Measurements from ENCODE around the gene MYO3B. TPM values are rescaled to one million over a fixed set of nuclear protein-coding genes. Genes with fewer than 3 reads are reported as not detected.

Gene MYO3B
- total and polyA plus RNA-seq, 4 experiments from 2014 or later = not detected

DNA sequence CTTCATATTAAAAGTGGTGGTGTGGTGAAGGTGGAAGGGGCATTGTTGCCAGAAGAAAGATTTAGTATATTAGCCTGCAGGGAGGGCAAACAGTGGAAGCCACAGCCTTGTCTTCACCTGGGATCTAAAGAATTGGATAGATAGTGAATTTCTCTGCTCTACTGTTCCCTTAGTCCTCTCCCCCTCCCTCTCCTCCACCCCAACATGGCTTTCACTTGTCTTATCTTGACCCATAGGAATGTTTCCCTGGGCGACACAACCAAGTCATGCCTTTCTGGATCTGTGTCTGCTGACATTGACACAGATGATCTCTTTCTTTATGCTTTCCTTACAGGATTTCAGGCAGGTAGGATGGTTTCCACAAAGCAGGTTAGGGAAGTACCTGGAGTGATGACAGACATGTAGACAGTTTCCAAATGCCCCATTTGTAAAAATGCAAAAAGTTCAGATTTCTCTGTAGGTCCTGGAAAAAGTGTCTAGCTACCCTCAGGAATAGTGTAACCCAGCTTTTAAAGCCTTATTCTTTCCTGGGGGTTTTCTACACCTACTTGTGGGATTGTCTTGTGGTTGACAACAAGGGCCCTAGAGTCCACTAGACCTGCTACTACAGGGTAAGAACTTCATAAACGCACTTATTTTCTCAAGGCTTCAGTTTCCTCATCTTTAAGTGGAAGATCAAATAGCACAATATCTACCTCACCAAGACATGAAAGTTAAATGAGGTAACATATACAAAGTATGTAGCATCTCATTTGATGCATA lies 353.0 kb downstream of the MYO3B start:
- H3K27me3 ChIP-seq (ENCODE audit: insufficient read depth, low read length) = no peaks in the 10 kb centered on the region
- H3K36me3 ChIP-seq (ENCODE audit: insufficient read depth, low read length) = no peaks in the 10 kb centered on the region
- Mint-ChIP-seq H3K9me3 (no peaks in the 10 kb centered on the region), H3K27ac (no peak overlapping the region), H3K27me3 (peaks cover 9 to 17% of the 10 kb centered on the region in 2 donors), H3K36me3 (no peaks in the 10 kb centered on the region), H3K4me1 (no peaks in the 10 kb centered on the region), H3K4me3 (no peak overlapping the region)
- H3K9me3 ChIP-seq (ENCODE audit: control insufficient read depth in 1 of 2, low read length in 2 of 2) = no peaks in the 10 kb centered on the region
- DNase-seq = no peak
- CTCF ChIA-PET (ENCODE audit: partially characterized antibody) = no interaction called here
- no peaks in the 10 kb centered on the region for H3K4me1 ChIP-seq (ENCODE audit: insufficient read depth, low read length)
- POLR2A ChIA-PET (ENCODE audit: partially characterized antibody) = no interaction called here
- H3K4me3 ChIP-seq (ENCODE audit: low read length in 2 of 2) = no peak overlapping the region
- no peak overlapping the region for H3K27ac ChIP-seq (ENCODE audit: low read depth, low read length)
- intact Hi-C loops (cut with micrococcal nuclease) = no loop called here

DNA sequence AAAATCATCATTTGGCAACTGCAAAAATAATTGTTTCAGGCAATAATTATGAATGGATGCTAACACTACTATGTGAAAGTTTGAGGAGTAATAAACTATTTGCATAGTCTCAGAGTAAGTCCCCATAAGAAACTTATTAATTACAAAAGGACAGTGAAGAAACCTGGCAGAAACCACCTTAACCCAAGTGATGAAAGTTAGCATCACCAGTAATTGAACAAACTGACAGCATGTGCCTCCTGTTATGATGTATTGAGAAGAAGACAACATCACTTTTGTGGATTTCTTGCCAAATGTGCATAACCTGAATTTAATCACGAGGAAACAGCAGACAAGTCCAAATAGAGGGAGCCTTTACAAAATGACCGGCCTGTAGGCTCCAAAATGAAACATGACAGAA lies 353.9 kb downstream of the MYO3B start:
- no peaks in the 10 kb centered on the region for H3K9me3 ChIP-seq (ENCODE audit: control insufficient read depth in 1 of 2, low read length in 2 of 2)
- Mint-ChIP-seq H3K4me3 (no peak overlapping the region), H3K9me3 (no peaks in the 10 kb centered on the region), H3K4me1 (no peaks in the 10 kb centered on the region), H3K27me3 (peaks cover 12 to 18% of the 10 kb centered on the region in 2 donors), H3K36me3 (no peaks in the 10 kb centered on the region), H3K27ac (no peak overlapping the region)
- POLR2A ChIA-PET (ENCODE audit: partially characterized antibody) = no interaction called here
- H3K27ac ChIP-seq (ENCODE audit: low read depth, low read length) = no peak overlapping the region
- no peaks in the 10 kb centered on the region for H3K4me1 ChIP-seq (ENCODE audit: insufficient read depth, low read length)
- H3K4me3 ChIP-seq (ENCODE audit: low read length in 2 of 2) = no peak overlapping the region
- no peaks in the 10 kb centered on the region for H3K27me3 ChIP-seq (ENCODE audit: insufficient read depth, low read length)
- no peaks in the 10 kb centered on the region for H3K36me3 ChIP-seq (ENCODE audit: insufficient read depth, low read length)
- CTCF ChIA-PET (ENCODE audit: partially characterized antibody) = no interaction called here
- no peak for DNase-seq
- intact Hi-C loops (cut with micrococcal nuclease) = no loop called here

DNA sequence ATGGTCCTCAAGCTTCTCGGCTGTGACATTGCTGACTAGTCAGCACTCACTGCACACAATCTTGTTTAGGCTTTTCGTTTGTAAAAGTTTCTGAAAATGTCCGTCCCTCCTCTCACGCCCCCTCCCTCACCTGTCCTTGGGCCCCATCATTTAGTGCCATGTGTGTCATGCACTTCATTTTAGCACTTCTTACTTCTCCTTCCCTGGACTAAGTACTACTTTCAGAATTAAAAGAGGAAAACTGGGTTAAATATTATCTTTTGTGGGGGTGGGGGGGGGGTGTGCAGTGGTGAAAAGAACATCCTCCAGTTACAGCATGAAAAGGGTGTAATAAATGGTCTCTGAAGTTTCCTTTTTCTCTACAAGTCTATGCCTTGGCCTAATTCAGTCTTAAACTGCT lies 355.2 kb downstream of the MYO3B start:
- no peaks in the 10 kb centered on the region for H3K36me3 ChIP-seq (ENCODE audit: insufficient read depth, low read length)
- CTCF ChIA-PET (ENCODE audit: partially characterized antibody) = no interaction called here
- H3K27ac Mint-ChIP-seq = no peak overlapping the region

DNA sequence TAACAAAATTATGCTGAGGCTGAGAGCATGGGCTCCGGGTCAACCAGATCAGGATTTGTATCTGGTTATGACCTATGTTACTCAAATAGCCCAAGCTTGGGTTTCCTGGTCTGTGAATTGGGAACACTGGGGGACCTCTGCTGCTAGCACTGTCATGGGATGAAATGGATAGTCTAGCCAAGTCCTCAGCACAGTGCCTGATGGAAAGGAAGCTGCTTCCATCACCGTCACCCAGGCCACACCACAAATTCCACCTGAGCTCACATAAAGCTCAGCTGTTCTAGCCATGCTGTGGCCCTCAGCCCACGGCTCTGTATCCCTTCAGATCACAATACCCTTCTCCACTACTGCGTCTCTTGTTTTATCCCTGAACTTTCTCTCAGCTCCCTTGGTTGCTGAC lies 357.6 kb downstream of the MYO3B start:
- no peaks in the 10 kb centered on the region for H3K9me3 Mint-ChIP-seq

More for the DNA sequence above, 355.2 kb downstream of the MYO3B start:
- Mint-ChIP-seq H3K9me3 (no peaks in the 10 kb centered on the region), H3K27me3 (peaks cover 10 to 15% of the 10 kb centered on the region in 2 donors), H3K4me1 (no peaks in the 10 kb centered on the region), H3K36me3 (no peaks in the 10 kb centered on the region), H3K4me3 (no peak overlapping the region)
- Histone ChIP-seq H3K27ac (ENCODE audit: low read depth, low read length) (no peak overlapping the region), H3K4me3 (ENCODE audit: low read length in 2 of 2) (no peak overlapping the region), H3K4me1 (ENCODE audit: insufficient read depth, low read length) (no peaks in the 10 kb centered on the region), H3K27me3 (ENCODE audit: insufficient read depth, low read length) (no peaks in the 10 kb centered on the region), H3K9me3 (ENCODE audit: control insufficient read depth in 1 of 2, low read length in 2 of 2) (no peaks in the 10 kb centered on the region)
- DNase-seq = no peak
- POLR2A ChIA-PET (ENCODE audit: partially characterized antibody) = no interaction called here
- intact Hi-C loops (cut with micrococcal nuclease) = no loop called here

GRCh38 chr2:170544817-170545216 lies 366.9 kb downstream of the MYO3B start:
- Mint-ChIP-seq H3K27ac (no peak overlapping the region), H3K9me3 (peaks cover 0 to 22% (median 12%) of the 10 kb centered on the region in 8 donors), H3K4me3 (no peak overlapping the region), H3K36me3 (no peaks in the 10 kb centered on the region), H3K4me1 (no peaks in the 10 kb centered on the region), H3K27me3 (peaks cover 6 to 10% of the 10 kb centered on the region in 2 donors)
- Histone ChIP-seq H3K4me1 (ENCODE audit: insufficient read depth, low read length) (no peaks in the 10 kb centered on the region), H3K27me3 (ENCODE audit: insufficient read depth, low read length) (no peaks in the 10 kb centered on the region), H3K36me3 (ENCODE audit: insufficient read depth, low read length) (no peaks in the 10 kb centered on the region), H3K4me3 (ENCODE audit: low read length in 2 of 2) (no peak overlapping the region), H3K27ac (ENCODE audit: low read depth, low read length) (no peak overlapping the region), H3K9me3 (ENCODE audit: control insufficient read depth in 1 of 2, low read length in 2 of 2) (no peaks in the 10 kb centered on the region)
- ChIA-PET POLR2A (ENCODE audit: partially characterized antibody) (no interaction called here), CTCF (ENCODE audit: partially characterized antibody) (no interaction called here)
- intact Hi-C loops (cut with micrococcal nuclease) = no loop called here
- DNase-seq = no peak

More for the DNA sequence above, 357.6 kb downstream of the MYO3B start:
- Mint-ChIP-seq H3K27ac (no peak overlapping the region), H3K4me1 (no peaks in the 10 kb centered on the region), H3K4me3 (no peak overlapping the region), H3K27me3 (peaks cover 11 to 12% of the 10 kb centered on the region in 2 donors), H3K36me3 (no peaks in the 10 kb centered on the region)
- ChIA-PET POLR2A (ENCODE audit: partially characterized antibody) (no interaction called here), CTCF (ENCODE audit: partially characterized antibody) (no interaction called here)
- no peak overlapping the region for H3K27ac ChIP-seq (ENCODE audit: low read depth, low read length)
- no peaks in the 10 kb centered on the region for H3K36me3 ChIP-seq (ENCODE audit: insufficient read depth, low read length)
- no peaks in the 10 kb centered on the region for H3K4me1 ChIP-seq (ENCODE audit: insufficient read depth, low read length)
- no peaks in the 10 kb centered on the region for H3K9me3 ChIP-seq (ENCODE audit: control insufficient read depth in 1 of 2, low read length in 2 of 2)
- intact Hi-C loops (cut with micrococcal nuclease) = no loop called here
- H3K4me3 ChIP-seq (ENCODE audit: low read length in 2 of 2) = no peak overlapping the region
- H3K27me3 ChIP-seq (ENCODE audit: insufficient read depth, low read length) = no peaks in the 10 kb centered on the region
- DNase-seq = no peak

DNA sequence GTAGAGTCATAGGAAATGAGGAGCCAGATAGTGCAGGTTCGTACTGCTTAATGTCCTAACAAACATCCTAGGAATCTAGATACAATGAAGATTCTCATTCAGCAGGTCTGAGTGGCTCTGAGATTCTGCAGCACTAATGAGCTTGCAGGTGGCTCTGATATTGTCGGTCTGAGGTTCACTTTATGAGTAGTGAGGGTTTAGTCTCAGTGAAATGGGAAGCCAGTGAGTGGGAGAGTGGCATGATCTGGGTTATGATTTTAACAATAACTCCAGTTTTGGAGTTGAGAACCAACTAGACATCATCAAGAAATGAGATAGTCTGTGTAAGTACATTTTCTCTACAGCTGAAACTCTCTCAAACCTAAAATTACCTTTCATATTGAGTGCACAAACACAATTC lies 370.4 kb downstream of the MYO3B start:
- H3K4me1 Mint-ChIP-seq = no peaks in the 10 kb centered on the region
- H3K27me3 Mint-ChIP-seq = peaks cover 2 to 10% of the 10 kb centered on the region in 2 donors
- intact Hi-C loops (cut with micrococcal nuclease) = no loop called here
- peaks cover 0 to 40% (median 24%) of the 10 kb centered on the region in 8 donors for H3K9me3 Mint-ChIP-seq
- H3K4me3 Mint-ChIP-seq = no peak overlapping the region
- ChIA-PET CTCF (ENCODE audit: partially characterized antibody) (interaction anchor here (0.7 kb wide), 1 partner anchor 130 kb away, joined by 3 read pairs; no protein-coding TSS in a partner anchor), POLR2A (ENCODE audit: partially characterized antibody) (no interaction called here)
- Histone ChIP-seq H3K36me3 (ENCODE audit: insufficient read depth, low read length) (no peaks in the 10 kb centered on the region), H3K4me1 (ENCODE audit: insufficient read depth, low read length) (no peaks in the 10 kb centered on the region), H3K4me3 (ENCODE audit: low read length in 2 of 2) (no peak overlapping the region), H3K27me3 (ENCODE audit: insufficient read depth, low read length) (no peaks in the 10 kb centered on the region), H3K9me3 (ENCODE audit: control insufficient read depth in 1 of 2, low read length in 2 of 2) (no peaks in the 10 kb centered on the region), H3K27ac (ENCODE audit: low read depth, low read length) (no peak overlapping the region)
- H3K27ac Mint-ChIP-seq = no peak overlapping the region
- peaks cover 0 to 7% of the 10 kb centered on the region in 2 donors for H3K36me3 Mint-ChIP-seq
- no peak for DNase-seq

- H3K36me3 Mint-ChIP-seq = peaks cover 0 to 7% of the 10 kb centered on the region in 2 donors
- H3K4me1 Mint-ChIP-seq = no peaks in the 10 kb centered on the region
- Histone ChIP-seq H3K27me3 (ENCODE audit: insufficient read depth, low read length) (no peaks in the 10 kb centered on the region), H3K36me3 (ENCODE audit: insufficient read depth, low read length) (no peaks in the 10 kb centered on the region), H3K4me1 (ENCODE audit: insufficient read depth, low read length) (no peaks in the 10 kb centered on the region), H3K9me3 (ENCODE audit: control insufficient read depth in 1 of 2, low read length in 2 of 2) (no peaks in the 10 kb centered on the region), H3K27ac (ENCODE audit: low read depth, low read length) (no peak overlapping the region), H3K4me3 (ENCODE audit: low read length in 2 of 2) (no peak overlapping the region)
- intact Hi-C loops (cut with micrococcal nuclease) = no loop called here
- POLR2A ChIA-PET (ENCODE audit: partially characterized antibody) = no interaction called here
- DNase-seq = no peak
- H3K27me3 Mint-ChIP-seq = peaks cover 0 to 8% of the 10 kb centered on the region in 2 donors
- CTCF ChIA-PET (ENCODE audit: partially characterized antibody) = no interaction called here
- H3K4me3 Mint-ChIP-seq = no peak overlapping the region
- peaks cover 0 to 31% (median 22%) of the 10 kb centered on the region in 8 donors for H3K9me3 Mint-ChIP-seq
- H3K27ac Mint-ChIP-seq = no peak overlapping the region
These were observed 372.6 kb downstream of the MYO3B start for GRCh38 chr2:170550501-170550900.

Data from CD4-positive, alpha-beta memory T cell (primary cell).